HepG2 (cell line): ENCODE measurements around the gene CAD. TPM values are rescaled to one million over a fixed set of nuclear protein-coding genes. Genes with fewer than 3 reads are reported as not detected.

Source experiments
- GABPA ChIP-seq, 2 experiments: IDR thresholded peaks; 2 replicates each; pipeline ENCODE4 v1.6.1; 2011 to 2016; ENCODE audit warnings: low read depth in 2 of 2, low read length in 1 of 2, missing biosample characterization in 1 of 2, missing genetic modification characterization in 1 of 2
- GLI4 ChIP-seq: sonication (generic); formaldehyde crosslinking; IDR thresholded peaks from 2 replicates; pipeline ENCODE4 v1.5.1; 2020; ENCODE audit warnings: missing genetic modification reagents, mild to moderate bottlenecking, moderate library complexity, borderline replicate concordance
- KLF6 ChIP-seq: IDR thresholded peaks from 2 replicates; pipeline ENCODE4 v1.8.0; 2016; ENCODE audit warnings: missing biosample characterization, missing genetic modification reagents
- NR2F1 ChIP-seq, 2 experiments: fragments of 450-650 bp in 1 of 2; formaldehyde crosslinking in 1 of 2; IDR thresholded peaks; 2 replicates each; pipeline versions ENCODE4 v1.5.0 to v1.6.1; 2016 to 2020; ENCODE audit warnings: mild to moderate bottlenecking in 1 of 2, missing compliant biosample characterization in 1 of 2, missing genetic modification reagents in 1 of 2, moderate library complexity in 1 of 2
- NR2F2 ChIP-seq: IDR thresholded peaks from 2 replicates; pipeline ENCODE4 v1.6.1; 2012; ENCODE audit warnings: low read depth, inconsistent platforms, borderline replicate concordance
- NR2F6 ChIP-seq, 2 experiments: IDR thresholded peaks; 2 replicates each; pipeline ENCODE4 v1.6.1; 2016; ENCODE audit warnings: antibody characterized with exemption in 1 of 2, mild to moderate bottlenecking in 1 of 2
- POGZ ChIP-seq: sonication (generic); formaldehyde crosslinking; IDR thresholded peaks from 2 replicates; pipeline ENCODE4 v1.4.0; 2020; ENCODE audit warnings: mild to moderate bottlenecking, missing genetic modification reagents
- POLR2AphosphoS5 ChIP-seq: IDR thresholded peaks from 2 replicates; pipeline ENCODE4 v1.6.1; 2012; ENCODE audit warnings: low read depth, low read length
- RELA ChIP-seq: sonication (generic); formaldehyde crosslinking; IDR thresholded peaks from 2 replicates; pipeline ENCODE4 v1.4.0; 2020; ENCODE audit warnings: missing genetic modification reagents
- RFX5 ChIP-seq: IDR thresholded peaks from 2 replicates; pipeline ENCODE4 v1.6.1; 2011; ENCODE audit warnings: low read depth, low read length, improper control_type of control experiment
- RORA ChIP-seq: sonication (generic); formaldehyde crosslinking; IDR thresholded peaks from 2 replicates; pipeline ENCODE4 v1.5.0; 2020; ENCODE audit warnings: mild to moderate bottlenecking, missing genetic modification reagents, moderate library complexity
- SKI ChIP-seq: fragments of 450-650 bp; IDR thresholded peaks from one replicate; pipeline ENCODE4 v1.6.1; 2018; ENCODE audit warnings: mild to moderate bottlenecking; ENCODE audit not compliant: partially characterized antibody
- TOPORS ChIP-seq: sonication (generic); formaldehyde crosslinking; IDR thresholded peaks from 2 replicates; pipeline ENCODE4 v1.8.0; 2023; ENCODE audit warnings: mild to moderate bottlenecking, missing genetic modification reagents
- TSC22D2 ChIP-seq: sonication (generic); formaldehyde crosslinking; IDR thresholded peaks from 2 replicates; pipeline ENCODE4 v1.5.1; 2020; ENCODE audit warnings: missing genetic modification reagents, mild to moderate bottlenecking, borderline replicate concordance
- YEATS4 ChIP-seq: sonication (generic); formaldehyde crosslinking; IDR thresholded peaks from 2 replicates; pipeline ENCODE4 v1.4.0; 2020; ENCODE audit warnings: missing genetic modification reagents, borderline replicate concordance
- ZNF17 ChIP-seq: sonication (generic); formaldehyde crosslinking; IDR thresholded peaks from 2 replicates; pipeline ENCODE4 v1.5.0; 2020; ENCODE audit warnings: mild to moderate bottlenecking, missing genetic modification reagents
- ZNF234 ChIP-seq: sonication (generic); formaldehyde crosslinking; conservative IDR thresholded peaks from 2 replicates; pipeline ENCODE4 v1.5.1; 2020; ENCODE audit warnings: mild to moderate bottlenecking, missing genetic modification reagents
- ZNF292 ChIP-seq: sonication (generic); formaldehyde crosslinking; IDR thresholded peaks from 2 replicates; pipeline ENCODE4 v1.8.1; 2022; ENCODE audit warnings: mild to moderate bottlenecking, low read depth, missing genetic modification reagents, borderline replicate concordance
- ZNF562 ChIP-seq: sonication (generic); formaldehyde crosslinking; IDR thresholded peaks from 2 replicates; pipeline ENCODE4 v1.8.0; 2022; ENCODE audit warnings: missing genetic modification reagents, borderline replicate concordance
- ZSCAN25 ChIP-seq: sonication (generic); formaldehyde crosslinking; IDR thresholded peaks from 2 replicates; pipeline ENCODE4 v1.8.0; 2022; ENCODE audit warnings: mild to moderate bottlenecking, missing genetic modification reagents
- polyA plus RNA-seq, 8 experiments: library from polyadenylated mRNA; depleted of rRNA in 3 of 8; stranded (reverse) in 7 of 8; unstranded in 1 of 8; fragments of >200 nt; fragmentation: Illumina TruSeq in 4 of 8; extraction: Trizol in 4 of 8; gene quantifications; 2 replicates each; pipeline versions ENCODE4 v1.2.1 to v1.2.3, GENCODE V29; 2011 to 2016; ENCODE audit warnings: low read depth in 4 of 8, missing spikeins in 1 of 8, mixed read lengths in 1 of 8; ENCODE audit not compliant: insufficient read depth in 1 of 8
- total RNA-seq, 5 experiments: library from RNA; depleted of rRNA; stranded (reverse); fragments of >200 nt; fragmentation: Illumina TruSeq; extraction: Trizol; gene quantifications; 2 replicates each; pipeline ENCODE4 v1.2.3, GENCODE V29; 2016; ENCODE audit warnings: low read depth in 1 of 5
- TF ChIP-seq, protein P1 (sequence below): sonication (generic); formaldehyde crosslinking; IDR thresholded peaks from 2 replicates; pipeline ENCODE4 v1.5.1; 2020; ENCODE audit warnings: mild to moderate bottlenecking, missing genetic modification reagents, borderline replicate concordance
- TF ChIP-seq, protein P2 (sequence below): sonication (generic); formaldehyde crosslinking; IDR thresholded peaks from 2 replicates; pipeline ENCODE4 v1.8.1; 2023; ENCODE audit warnings: mild to moderate bottlenecking, missing genetic modification reagents, borderline replicate concordance
- TF ChIP-seq, protein P3 (sequence below): sonication (generic); formaldehyde crosslinking; conservative IDR thresholded peaks from 2 replicates; pipeline ENCODE4 v1.4.0; 2020; ENCODE audit warnings: missing genetic modification reagents

Gene CAD
- total and polyA plus RNA-seq, 2 of the 13 experiments (the other 11 are each of a cell fraction or from before 2014, with no cell fraction given), result 21.7 to 37.0 TPM

DNA sequence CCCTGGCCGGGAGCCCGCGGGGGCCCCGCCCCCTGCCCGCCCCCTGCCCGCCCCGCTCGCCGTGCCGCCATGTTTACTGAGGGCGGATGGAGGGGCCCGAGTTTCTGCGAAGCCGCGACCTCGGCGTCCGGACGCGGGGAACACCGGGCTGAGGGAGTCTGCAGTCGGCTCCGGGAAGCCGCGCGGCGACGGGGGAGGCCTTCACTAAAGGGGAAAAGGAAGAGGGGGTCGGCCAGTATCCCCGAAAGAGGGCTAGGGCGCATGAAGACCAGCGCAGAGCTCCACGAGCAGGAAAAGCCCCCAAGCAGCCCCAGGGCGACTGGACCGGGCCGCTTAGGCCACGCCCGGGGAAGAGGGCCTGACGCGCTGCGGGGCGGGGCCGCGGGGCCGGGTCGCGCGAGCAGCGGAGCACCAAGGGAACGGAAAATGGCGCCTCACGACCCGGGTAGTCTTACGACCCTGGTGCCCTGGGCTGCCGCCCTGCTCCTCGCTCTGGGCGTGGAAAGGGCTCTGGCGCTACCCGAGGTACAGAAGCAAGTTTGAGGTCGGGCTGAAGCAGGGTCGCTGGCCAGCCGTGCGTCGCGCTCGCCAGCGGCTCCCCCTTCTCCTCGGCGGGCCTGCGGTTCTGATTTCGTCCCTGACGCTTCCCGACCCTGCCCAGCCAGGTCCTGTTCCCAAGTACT, 5.1 kb upstream of the CAD start, which contains the start of the genes ATRAID and SLC5A6 (continued):
- TF ChIP-seq, protein P1, sequence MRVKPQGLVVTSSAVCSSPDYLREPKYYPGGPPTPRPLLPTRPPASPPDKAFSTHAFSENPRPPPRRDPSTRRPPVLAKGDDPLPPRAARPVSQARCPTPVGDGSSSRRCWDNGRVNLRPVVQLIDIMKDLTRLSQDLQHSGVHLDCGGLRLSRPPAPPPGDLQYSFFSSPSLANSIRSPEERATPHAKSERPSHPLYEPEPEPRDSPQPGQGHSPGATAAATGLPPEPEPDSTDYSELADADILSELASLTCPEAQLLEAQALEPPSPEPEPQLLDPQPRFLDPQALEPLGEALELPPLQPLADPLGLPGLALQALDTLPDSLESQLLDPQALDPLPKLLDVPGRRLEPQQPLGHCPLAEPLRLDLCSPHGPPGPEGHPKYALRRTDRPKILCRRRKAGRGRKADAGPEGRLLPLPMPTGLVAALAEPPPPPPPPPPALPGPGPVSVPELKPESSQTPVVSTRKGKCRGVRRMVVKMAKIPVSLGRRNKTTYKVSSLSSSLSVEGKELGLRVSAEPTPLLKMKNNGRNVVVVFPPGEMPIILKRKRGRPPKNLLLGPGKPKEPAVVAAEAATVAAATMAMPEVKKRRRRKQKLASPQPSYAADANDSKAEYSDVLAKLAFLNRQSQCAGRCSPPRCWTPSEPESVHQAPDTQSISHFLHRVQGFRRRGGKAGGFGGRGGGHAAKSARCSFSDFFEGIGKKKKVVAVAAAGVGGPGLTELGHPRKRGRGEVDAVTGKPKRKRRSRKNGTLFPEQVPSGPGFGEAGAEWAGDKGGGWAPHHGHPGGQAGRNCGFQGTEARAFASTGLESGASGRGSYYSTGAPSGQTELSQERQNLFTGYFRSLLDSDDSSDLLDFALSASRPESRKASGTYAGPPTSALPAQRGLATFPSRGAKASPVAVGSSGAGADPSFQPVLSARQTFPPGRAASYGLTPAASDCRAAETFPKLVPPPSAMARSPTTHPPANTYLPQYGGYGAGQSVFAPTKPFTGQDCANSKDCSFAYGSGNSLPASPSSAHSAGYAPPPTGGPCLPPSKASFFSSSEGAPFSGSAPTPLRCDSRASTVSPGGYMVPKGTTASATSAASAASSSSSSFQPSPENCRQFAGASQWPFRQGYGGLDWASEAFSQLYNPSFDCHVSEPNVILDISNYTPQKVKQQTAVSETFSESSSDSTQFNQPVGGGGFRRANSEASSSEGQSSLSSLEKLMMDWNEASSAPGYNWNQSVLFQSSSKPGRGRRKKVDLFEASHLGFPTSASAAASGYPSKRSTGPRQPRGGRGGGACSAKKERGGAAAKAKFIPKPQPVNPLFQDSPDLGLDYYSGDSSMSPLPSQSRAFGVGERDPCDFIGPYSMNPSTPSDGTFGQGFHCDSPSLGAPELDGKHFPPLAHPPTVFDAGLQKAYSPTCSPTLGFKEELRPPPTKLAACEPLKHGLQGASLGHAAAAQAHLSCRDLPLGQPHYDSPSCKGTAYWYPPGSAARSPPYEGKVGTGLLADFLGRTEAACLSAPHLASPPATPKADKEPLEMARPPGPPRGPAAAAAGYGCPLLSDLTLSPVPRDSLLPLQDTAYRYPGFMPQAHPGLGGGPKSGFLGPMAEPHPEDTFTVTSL (CRISPR knock-in tag), result 0 out of 2 replicates have a peak, but pooled peaks have one; percentile 39
- TF ChIP-seq KLF6 (CRISPR knock-in tag), result peak; percentile 97
- TF ChIP-seq, protein P2, sequence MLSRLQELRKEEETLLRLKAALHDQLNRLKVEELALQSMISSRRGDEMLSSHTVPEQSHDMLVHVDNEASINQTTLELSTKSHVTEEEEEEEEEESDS, result no peak
- no peak for TF ChIP-seq NR2F6 (IDR thresholded peaks at IDR 0.05)
- TF ChIP-seq NR2F6 (CRISPR knock-in tag; IDR thresholded peaks at IDR 0.05), result 0 out of 2 replicates have a peak, but pooled peaks have one; percentile 25
- TF ChIP-seq ZNF562 (CRISPR knock-in tag), result no peak
- no peak for TF ChIP-seq TSC22D2 (CRISPR knock-in tag)
- TF ChIP-seq GABPA (IDR thresholded peaks at IDR 0.05; ENCODE audit: low read depth, low read length), result peak; percentile 60
- TF ChIP-seq GABPA (CRISPR knock-in tag; IDR thresholded peaks at IDR 0.05; ENCODE audit: low read depth), result peak; percentile 86
- TF ChIP-seq POGZ (CRISPR knock-in tag), result peak; percentile 66; the same call in 1 of the 2 replicates
- peak in 1 of 2 experiments; percentile 9; a peak in 3 of 4 replicates for TF ChIP-seq NR2F1 (CRISPR knock-in tag; IDR thresholded peaks at IDR 0.05)
- no peak; the same call in 1 of the 2 replicates for TF ChIP-seq GLI4 (CRISPR knock-in tag)
- TF ChIP-seq TOPORS (CRISPR knock-in tag), result peak; percentile 91; the same call in 1 of the 2 replicates
- no peak for TF ChIP-seq RELA (CRISPR knock-in tag)
- peak; percentile 87 for TF ChIP-seq POLR2AphosphoS5
- TF ChIP-seq ZNF17 (CRISPR knock-in tag), result 0 out of 2 replicates have a peak, but pooled peaks have one; percentile 56
- TF ChIP-seq YEATS4, result peak; percentile 94
- TF ChIP-seq, protein P3, sequence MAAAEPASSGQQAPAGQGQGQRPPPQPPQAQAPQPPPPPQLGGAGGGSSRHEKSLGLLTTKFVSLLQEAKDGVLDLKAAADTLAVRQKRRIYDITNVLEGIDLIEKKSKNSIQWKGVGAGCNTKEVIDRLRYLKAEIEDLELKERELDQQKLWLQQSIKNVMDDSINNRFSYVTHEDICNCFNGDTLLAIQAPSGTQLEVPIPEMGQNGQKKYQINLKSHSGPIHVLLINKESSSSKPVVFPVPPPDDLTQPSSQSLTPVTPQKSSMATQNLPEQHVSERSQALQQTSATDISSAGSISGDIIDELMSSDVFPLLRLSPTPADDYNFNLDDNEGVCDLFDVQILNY (CRISPR knock-in tag), result peak; percentile 81
- TF ChIP-seq ZNF234 (CRISPR knock-in tag), result peak; percentile 97; the same call in 1 of the 2 replicates
- no peak for TF ChIP-seq RFX5
- peak; percentile 26 for TF ChIP-seq SKI
- TF ChIP-seq ZSCAN25 (CRISPR knock-in tag), result no peak
- TF ChIP-seq ZNF292 (CRISPR knock-in tag), result no peak; the same call in 1 of the 2 replicates
- peak; percentile 14; the same call in 1 of the 2 replicates for TF ChIP-seq NR2F2
- TF ChIP-seq RORA (CRISPR knock-in tag), result no peak
